K562 (cell line): ENCODE results near the gene SEMA5A. TPM values are rescaled to one million over a fixed set of nuclear protein-coding genes. Genes with fewer than 3 reads are reported as not detected.

Source experiments
- ATAC-seq: fragments of 200-7000 bp; cut with Tn5 transposase; 3 replicates; pipeline ENCODE4 v1.9.1; 2020; ENCODE audit warnings: moderate library complexity
- BruUV-seq: library from RNA; stranded (reverse); fragments of 400-500 nt; replicated peaks from 2 replicates; lab custom pipeline; 2021; lab: Mats Ljungman, UMichigan
- CTCF ChIA-PET: fragments of 300-600 bp; formaldehyde crosslinking; extraction: SDS; loops from one replicate; lab custom pipeline; 2021; ENCODE audit warnings: low intra/inter-chr PET ratio; lab: Yijun Ruan, JAX
- POLR2A ChIA-PET: fragments of 300-600, 350-650 bp; sonication (Branson Sonifier 250); formaldehyde crosslinking; extraction: SDS; loops from one replicate; lab custom pipeline; 2021; ENCODE audit warnings: antibody characterized with exemption, inconsistent platforms; lab: Yijun Ruan, JAX
- DNase-seq, 4 experiments: peaks; one replicate each; pipeline versions ENCODE4 v3.0.0 to v3.0.0-alpha.2; 2011 to 2018; ENCODE audit warnings: low spot score in 3 of 4, mixed read lengths in 3 of 4; ENCODE audit errors: extremely low read depth in 1 of 4
- FAIRE-seq: peaks from 2 replicates; lab custom pipeline; 2011; peaks lifted over from hg19 to GRCh38; lab: Jason Lieb, UNC
- H2AFZ ChIP-seq: 2 replicates; pipeline ENCODE4 v1.6.0; 2011; ENCODE audit warnings: low read depth, low read length, control low read depth, inconsistent platforms
- H3K27ac ChIP-seq: fragments of 200-600 bp; 3 replicates; pipeline ENCODE4 v1.8.0; 2011; ENCODE audit warnings: low read depth, mild to moderate bottlenecking, control low read depth, inconsistent platforms, low read length, moderate library complexity, mixed read lengths; ENCODE audit errors: extremely low read depth
- H3K27me3 ChIP-seq, 2 experiments: fragments of 300-600 bp in 1 of 2; 2 replicates in 1 of 2; 3 replicates in 1 of 2; pipeline versions ENCODE4 v1.6.0 to v1.8.0; 2011; ENCODE audit warnings: inconsistent platforms in 2 of 2, low read length in 2 of 2, mild to moderate bottlenecking in 1 of 2, mixed read lengths in 1 of 2, moderate library complexity in 1 of 2; ENCODE audit not compliant: control insufficient read depth in 2 of 2, insufficient read depth in 2 of 2
- H3K36me3 ChIP-seq: fragments of 300-600 bp; 3 replicates; pipeline ENCODE4 v1.8.0; 2011; ENCODE audit warnings: mild to moderate bottlenecking, low read length, inconsistent platforms; ENCODE audit not compliant: control insufficient read depth, insufficient read depth
- H3K4me1 ChIP-seq, 2 experiments: fragments of 200-600 bp in 1 of 2; replicated peaks in 1 of 2; 2 replicates in 1 of 2; 3 replicates in 1 of 2; pipeline versions ENCODE4 v1.5.1 to v1.8.0; 2011; ENCODE audit warnings: inconsistent platforms in 2 of 2, low read length in 2 of 2, mild to moderate bottlenecking in 1 of 2, mixed read lengths in 1 of 2, moderate library complexity in 1 of 2; ENCODE audit not compliant: control insufficient read depth in 2 of 2, insufficient read depth in 2 of 2
- H3K4me2 ChIP-seq: 2 replicates; pipeline ENCODE4 v1.6.1; 2011; ENCODE audit warnings: low read length, control low read depth, inconsistent platforms, mixed read lengths; ENCODE audit not compliant: insufficient read depth
- H3K4me3 ChIP-seq: fragments of 200-600 bp; sonication (generic), shearing (Covaris generic); 2 replicates; pipeline ENCODE4 v1.5.1; 2016; ENCODE audit warnings: control low read depth, inconsistent platforms
- H3K79me2 ChIP-seq: fragments of 200-600 bp; 3 replicates; pipeline ENCODE4 v1.8.0; 2011; ENCODE audit warnings: low read length, inconsistent platforms; ENCODE audit not compliant: control insufficient read depth, insufficient read depth
- H3K9ac ChIP-seq, 2 experiments: 2 replicates each; pipeline versions ENCODE4 v1.6.0 to v1.6.1; 2011; ENCODE audit warnings: low read depth in 2 of 2, low read length in 2 of 2, control low read depth in 1 of 2, inconsistent platforms in 1 of 2, mild to moderate bottlenecking in 1 of 2, mixed read lengths in 1 of 2; ENCODE audit not compliant: insufficient read depth in 1 of 2
- H3K9me1 ChIP-seq: one replicate; pipeline ENCODE4 v1.6.0; 2011; ENCODE audit warnings: inconsistent platforms, mild to moderate bottlenecking, low read length, moderate library complexity; ENCODE audit not compliant: control insufficient read depth, insufficient read depth
- H3K9me3 ChIP-seq: replicated peaks from 2 replicates; pipeline ENCODE4 v1.5.1; 2011; ENCODE audit warnings: low read depth, low read length, inconsistent platforms; ENCODE audit not compliant: control insufficient read depth, insufficient read depth
- H4K20me1 ChIP-seq: replicated peaks from 2 replicates; pipeline ENCODE4 v1.6.1; 2011; ENCODE audit warnings: low read length, inconsistent platforms, mixed read lengths; ENCODE audit not compliant: control insufficient read depth, insufficient read depth
- CBX8 ChIP-seq: fragments of 200-600 bp; sonication (generic); IDR thresholded peaks from 2 replicates; pipeline ENCODE4 v1.6.1; 2012; ENCODE audit warnings: borderline replicate concordance, mixed run types, low read depth, mild to moderate bottlenecking, moderate library complexity, mixed read lengths, low read length, control low read depth, inconsistent platforms; ENCODE audit not compliant: poor library complexity, severe bottlenecking; ENCODE audit errors: extremely low read depth
- EZH2 ChIP-seq: IDR thresholded peaks from 2 replicates; pipeline ENCODE4 v1.6.1; 2012; ENCODE audit warnings: low read depth, mild to moderate bottlenecking, inconsistent platforms, low read length, borderline replicate concordance
- FIP1L1 ChIP-seq: fragments of 200-400 bp; formaldehyde crosslinking; IDR thresholded peaks from 2 replicates; pipeline ENCODE4 v1.6.1; 2018; ENCODE audit warnings: mild to moderate bottlenecking, low read depth, low read length; ENCODE audit not compliant: poor library complexity, severe bottlenecking
- LCOR ChIP-seq: sonication (generic); formaldehyde crosslinking; IDR thresholded peaks from 2 replicates; pipeline ENCODE4 v1.8.0; 2022; ENCODE audit warnings: mild to moderate bottlenecking, missing genetic modification reagents
- NR2C2 ChIP-seq, 2 experiments: fragments of 200-800 bp in 1 of 2; sonication (Bioruptor generic) in 1 of 2; sonication (generic) in 1 of 2; formaldehyde crosslinking in 1 of 2; IDR thresholded peaks; 2 replicates each; pipeline versions ENCODE4 v1.6.1 to v1.8.0; 2016 to 2022; ENCODE audit warnings: mild to moderate bottlenecking in 1 of 2, missing compliant biosample characterization in 1 of 2, missing genetic modification characterization in 1 of 2, missing genetic modification reagents in 1 of 2
- RHOXF2B ChIP-seq: fragments of 250-450 bp; sonication (Bioruptor Pico); conservative IDR thresholded peaks from 2 replicates; pipeline ENCODE4 v1.5.1; 2021
- SRSF7 ChIP-seq: fragments of 200-400 bp; formaldehyde crosslinking; optimal IDR thresholded peaks from 2 replicates; pipeline ENCODE3; 2017; ENCODE audit warnings: mild to moderate bottlenecking, low read depth, low read length
- TCF3 ChIP-seq: sonication (generic); formaldehyde crosslinking; IDR thresholded peaks from 2 replicates; pipeline ENCODE4 v1.4.0; 2020; ENCODE audit warnings: mild to moderate bottlenecking, missing genetic modification reagents
- ZNF24 ChIP-seq: fragments of 450-650 bp; IDR thresholded peaks from 2 replicates; pipeline ENCODE4 v1.6.1; 2016
- ZSCAN29 ChIP-seq: fragments of 450-650 bp; IDR thresholded peaks from 2 replicates; pipeline ENCODE4 v1.6.1; 2017
- WGBS: fragments of 100-300 bp; shearing (Covaris generic); methylation state at CpG from one replicate; pipeline ENCODE4 v1.1.6; 2016; ENCODE audit warnings: low coverage, mixed read lengths; ENCODE audit not compliant: insufficient coverage; ENCODE audit errors: missing lambda C conversion rate; 5-methylcytosine and 5-hydroxymethylcytosine counted together
- in situ Hi-C: fragments of 300-500 bp; cut with MboI; formaldehyde crosslinking; loops from 4 replicates; pipeline ENCODE4 v1.15.0; 2018; ENCODE audit warnings: inconsistent platforms, mixed read lengths
- intact Hi-C: fragments of 100-400 bp; cut with micrococcal nuclease; formaldehyde crosslinking; loops from 2 replicates; pipeline ENCODE4 v1.14.2; 2022
- polyA plus RNA-seq, 8 experiments: library from polyadenylated mRNA; depleted of rRNA in 4 of 8; stranded (reverse) in 5 of 8; unstranded in 3 of 8; fragments of >200 nt; fragmentation: Nextera tagmentation in 2 of 8; fragmentation: Illumina TruSeq in 1 of 8; extraction: Ambion mirVana in 2 of 8; extraction: Trizol in 1 of 8; gene quantifications; 2 replicates each; pipeline versions ENCODE4 v1.2.1 to v1.2.3, GENCODE V29; 2011 to 2014; ENCODE audit warnings: inconsistent platforms in 1 of 8, missing spikeins in 1 of 8
- total RNA-seq, 7 experiments: library from RNA; depleted of rRNA in 6 of 7; stranded (reverse); fragments of >200 nt in 6 of 7; fragmentation: Illumina TruSeq in 2 of 7; extraction: Trizol in 2 of 7; gene quantifications; 2 replicates each; pipeline versions ENCODE4 v1.2.1 to v1.2.3, GENCODE V29; 2011 to 2021; ENCODE audit warnings: low replicate concordance in 1 of 7
- TF ChIP-seq, protein P1 (sequence below): fragments of 250-450 bp; sonication (Bioruptor Pico); IDR thresholded peaks from 2 replicates; pipeline ENCODE4 v1.8.0; 2022; ENCODE audit warnings: moderate library complexity, mild to moderate bottlenecking, inconsistent platforms
- TF ChIP-seq, protein P2 (sequence below): fragments of 200-800 bp; sonication (Bioruptor generic); IDR thresholded peaks from 2 replicates; pipeline ENCODE4 v1.6.1; 2017; ENCODE audit warnings: missing genetic modification characterization, missing compliant biosample characterization

SEMA5A gene
- total and polyA plus RNA-seq, 9 of the 15 experiments (the other 6 are each of a cell fraction or from before 2014, with no cell fraction given): 0.02 TPM; not detected in 8

GRCh38 chr5:9499498-9499876, 46.4 kb downstream of the SEMA5A start:
- no TSS peak for BruUV-seq
- ATAC-seq (no peak), DNase-seq (no peak), FAIRE-seq (no peak)
- H3K27ac ChIP-seq: no peak overlapping the region
- no peak overlapping the region for H3K9ac ChIP-seq
- TF ChIP-seq RHOXF2B (CRISPR knock-in tag) (no peak), FIP1L1 (no peak), ZSCAN29 (no peak), ZNF24 (no peak), EZH2 (no peak), NR2C2 (CRISPR knock-in tag; IDR thresholded peaks at IDR 0.05) (no peak), NR2C2 (tag; IDR thresholded peaks at IDR 0.05) (no peak), LCOR (CRISPR knock-in tag) (no peak), CBX8 (no peak), SRSF7 (no peak), TCF3 (no peak)
- TF ChIP-seq, protein P1, sequence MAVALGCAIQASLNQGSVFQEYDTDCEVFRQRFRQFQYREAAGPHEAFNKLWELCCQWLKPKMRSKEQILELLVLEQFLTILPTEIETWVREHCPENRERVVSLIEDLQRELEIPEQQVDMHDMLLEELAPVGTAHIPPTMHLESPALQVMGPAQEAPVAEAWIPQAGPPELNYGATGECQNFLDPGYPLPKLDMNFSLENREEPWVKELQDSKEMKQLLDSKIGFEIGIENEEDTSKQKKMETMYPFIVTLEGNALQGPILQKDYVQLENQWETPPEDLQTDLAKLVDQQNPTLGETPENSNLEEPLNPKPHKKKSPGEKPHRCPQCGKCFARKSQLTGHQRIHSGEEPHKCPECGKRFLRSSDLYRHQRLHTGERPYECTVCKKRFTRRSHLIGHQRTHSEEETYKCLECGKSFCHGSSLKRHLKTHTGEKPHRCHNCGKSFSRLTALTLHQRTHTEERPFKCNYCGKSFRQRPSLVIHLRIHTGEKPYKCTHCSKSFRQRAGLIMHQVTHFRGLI: no peak
- TF ChIP-seq, protein P2, sequence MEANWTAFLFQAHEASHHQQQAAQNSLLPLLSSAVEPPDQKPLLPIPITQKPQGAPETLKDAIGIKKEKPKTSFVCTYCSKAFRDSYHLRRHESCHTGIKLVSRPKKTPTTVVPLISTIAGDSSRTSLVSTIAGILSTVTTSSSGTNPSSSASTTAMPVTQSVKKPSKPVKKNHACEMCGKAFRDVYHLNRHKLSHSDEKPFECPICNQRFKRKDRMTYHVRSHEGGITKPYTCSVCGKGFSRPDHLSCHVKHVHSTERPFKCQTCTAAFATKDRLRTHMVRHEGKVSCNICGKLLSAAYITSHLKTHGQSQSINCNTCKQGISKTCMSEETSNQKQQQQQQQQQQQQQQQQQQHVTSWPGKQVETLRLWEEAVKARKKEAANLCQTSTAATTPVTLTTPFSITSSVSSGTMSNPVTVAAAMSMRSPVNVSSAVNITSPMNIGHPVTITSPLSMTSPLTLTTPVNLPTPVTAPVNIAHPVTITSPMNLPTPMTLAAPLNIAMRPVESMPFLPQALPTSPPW (CRISPR knock-in tag): no peak
- no peak overlapping the region for H3K4me2 ChIP-seq
- H3K79me2 ChIP-seq: no peaks in the 10 kb centered on the region
- in situ Hi-C loops (no loop called here), intact Hi-C loops (no loop called here)
- POLR2A ChIA-PET: no interaction called here
- H3K9me1 ChIP-seq: no peaks in the 10 kb centered on the region
- H3K9me3 ChIP-seq: no peaks in the 10 kb centered on the region
- H3K36me3 ChIP-seq: no peaks in the 10 kb centered on the region
- CTCF ChIA-PET: no interaction called here
- no peaks in the 10 kb centered on the region for H3K27me3 ChIP-seq
- no peak overlapping the region for H2AFZ ChIP-seq
- H4K20me1 ChIP-seq: no peaks in the 10 kb centered on the region
- WGBS: 4% methylated on average over 1 of the region's 1 CpG
- no peak overlapping the region for H3K4me3 ChIP-seq
- H3K4me1 ChIP-seq: no peaks in the 10 kb centered on the region
